Measurements from ENCODE around the gene AKAP3. TPM values are rescaled to one million over a fixed set of nuclear protein-coding genes. Genes with fewer than 3 reads are reported as not detected.

AKAP3 gene
- total and polyA plus RNA-seq, 4 donors, result 0.21 to 2.0 (median 1.0) TPM

- Histone ChIP-seq H3K27ac (ENCODE audit: low read depth in 1 of 2, low read length in 2 of 2) (no peak overlapping the region), H3K27me3 (ENCODE audit: control insufficient read depth in 4 of 4, insufficient read depth in 4 of 4, low read length in 3 of 4) (no peaks in the 10 kb centered on the region), H3K9ac (ENCODE audit: low read depth in 1 of 2, low read length in 2 of 2) (no peak overlapping the region), H3K4me1 (ENCODE audit: control insufficient read depth in 4 of 4, insufficient read depth in 4 of 4, low read length in 3 of 4) (no peaks in the 10 kb centered on the region), H3K36me3 (ENCODE audit: control insufficient read depth in 4 of 4, insufficient read depth in 3 of 4, low read depth in 1 of 4, low read length in 3 of 4) (peaks cover 10 to 29% (median 20%) of the 10 kb centered on the region in 4 donors), H3K4me3 (ENCODE audit: low read depth in 1 of 3, low read length in 3 of 3) (no peak overlapping the region), H3K9me3 (ENCODE audit: control insufficient read depth in 4 of 4, low read length in 3 of 4) (no peaks in the 10 kb centered on the region)
- DNase-seq (ENCODE audit: low spot score), result no peak
- TF ChIP-seq MAX (IDR thresholded peaks at IDR 0.05) (no peak), REST (IDR thresholded peaks at IDR 0.05) (no peak), ATF3 (IDR thresholded peaks at IDR 0.05) (no peak), GABPA (IDR thresholded peaks at IDR 0.05 in 1 of 2, conservative IDR thresholded peaks at IDR 0.05 in 1 of 2) (no peak), RXRA (IDR thresholded peaks at IDR 0.05) (no peak), FOXA1 (IDR thresholded peaks at IDR 0.05) (no peak), CTCF (IDR thresholded peaks at IDR 0.05; ENCODE audit: low read depth, low read length, missing input control) (no peak), FOXA2 (IDR thresholded peaks at IDR 0.05) (no peak)
- 97% methylated on average over 5 of the region's 5 CpGs for WGBS
Measured at GRCh38 chr12:4690760-4691159, 41.9 kb upstream of the AKAP3 start.

- Histone ChIP-seq H3K4me1 (ENCODE audit: control insufficient read depth in 4 of 4, insufficient read depth in 4 of 4, low read length in 3 of 4) (no peaks in the 10 kb centered on the region), H3K4me3 (ENCODE audit: low read depth in 1 of 3, low read length in 3 of 3) (no peak overlapping the region), H3K36me3 (ENCODE audit: control insufficient read depth in 4 of 4, insufficient read depth in 3 of 4, low read depth in 1 of 4, low read length in 3 of 4) (peaks cover 13 to 67% (median 42%) of the 10 kb centered on the region in 4 donors), H3K27me3 (ENCODE audit: control insufficient read depth in 4 of 4, insufficient read depth in 4 of 4, low read length in 3 of 4) (no peaks in the 10 kb centered on the region), H3K9ac (ENCODE audit: low read depth in 1 of 2, low read length in 2 of 2) (no peak overlapping the region), H3K9me3 (ENCODE audit: control insufficient read depth in 4 of 4, low read length in 3 of 4) (no peaks in the 10 kb centered on the region), H3K27ac (ENCODE audit: low read depth in 1 of 2, low read length in 2 of 2) (no peak overlapping the region)
- 88% methylated on average over 8 of the region's 8 CpGs for WGBS
- TF ChIP-seq ZBTB33 (IDR thresholded peaks at IDR 0.05), result no peak
- no peak for TF ChIP-seq MAX (IDR thresholded peaks at IDR 0.05)
- TF ChIP-seq FOXA1 (IDR thresholded peaks at IDR 0.05), result no peak
- no peak for DNase-seq (ENCODE audit: low spot score)
Measured at GRCh38 chr12:4685317-4685716, 36.5 kb upstream of the AKAP3 start.

Measured in liver (tissue), 9 donors.